Activated B cell treated with CpG ODN at 0.5 μM for 24 hours (primary cell): ENCODE results near the gene KIF13A. TPM values are rescaled to one million over a fixed set of nuclear protein-coding genes. Genes with fewer than 3 reads are reported as not detected.

Experiments used
- ATAC-seq: fragments of 200-7000 bp; cut with Tn5 transposase; one replicate; pipeline ENCODE4 v1.10.0; 2021; ENCODE audit warnings: low read depth, mild to moderate bottlenecking, moderate library complexity
- CTCF ChIA-PET: fragments of 350-600 bp; sonication (Branson Sonifier 250); formaldehyde crosslinking; loops from one replicate; lab custom pipeline; 2021; ENCODE audit warnings: antibody characterized with exemption; lab: Charles Lee
- POLR2A ChIA-PET: fragments of 350-600 bp; sonication (Branson Sonifier 250); formaldehyde crosslinking; loops from one replicate; lab custom pipeline; 2021; ENCODE audit warnings: antibody characterized with exemption; lab: Charles Lee
- DNase-seq: peaks from one replicate; pipeline ENCODE4 v3.0.0; 2022
- H3K27ac Mint-ChIP-seq: one replicate; pipeline ENCODE4 v1.8.0; 2020; ENCODE audit warnings: mixed read lengths
- H3K27me3 Mint-ChIP-seq: one replicate; pipeline ENCODE4 v1.8.0; 2021; ENCODE audit warnings: mixed read lengths
- H3K36me3 Mint-ChIP-seq: one replicate; pipeline ENCODE4 v1.8.0; 2021; ENCODE audit warnings: low read depth, mixed read lengths
- H3K4me1 Mint-ChIP-seq: one replicate; pipeline ENCODE4 v1.8.0; 2021; ENCODE audit warnings: mixed read lengths
- H3K4me3 Mint-ChIP-seq: one replicate; pipeline ENCODE4 v1.8.0; 2020; ENCODE audit warnings: mild to moderate bottlenecking, mixed read lengths
- H3K9me3 Mint-ChIP-seq: one replicate; pipeline ENCODE4 v1.8.0; 2020; ENCODE audit warnings: mixed read lengths
- CTCF ChIP-seq: fragments of 200-600 bp; IDR thresholded peaks from one replicate; pipeline ENCODE4 v1.8.0; 2022; ENCODE audit warnings: antibody characterized with exemption, mild to moderate bottlenecking
- intact Hi-C: fragments of 100-400 bp; cut with micrococcal nuclease; formaldehyde crosslinking; loops from one replicate; pipeline ENCODE4 v1.15.1; 2024
- total RNA-seq: library from RNA; stranded (reverse); gene quantifications from 2 replicates; pipeline ENCODE4 v1.2.3, GENCODE V29; 2022

The KIF13A gene
- total RNA-seq, 1 donor from 2014 or later, result 14.1 TPM

- H3K4me1 Mint-ChIP-seq, result no peaks in the 10 kb centered on the region
- no peak overlapping the region for H3K27ac Mint-ChIP-seq
These were observed 46.1 kb downstream of the KIF13A start for GRCh38 chr6:17941318-17941717.

GRCh38 chr6:17940151-17940792, 47.2 kb downstream of the KIF13A start:
- intact Hi-C loops, result no loop called here
- no peaks in the 10 kb centered on the region for H3K27me3 Mint-ChIP-seq
- CTCF ChIA-PET, result interaction anchor here (0.7 kb wide), 1 partner anchor 30 kb away, joined by 3 read pairs; no protein-coding TSS in a partner anchor
- POLR2A ChIA-PET, result no interaction called here
- ATAC-seq (no peak), DNase-seq (no peak)
- no peak overlapping the region for H3K27ac Mint-ChIP-seq
- no peak overlapping the region for H3K4me3 Mint-ChIP-seq
- H3K4me1 Mint-ChIP-seq, result peaks cover 2% of the 10 kb centered on the region
- H3K36me3 Mint-ChIP-seq, result no peaks in the 10 kb centered on the region
- TF ChIP-seq CTCF, result no peak
- no peaks in the 10 kb centered on the region for H3K9me3 Mint-ChIP-seq

More at GRCh38 chr6:17941318-17941717, 46.1 kb downstream of the KIF13A start:
- Mint-ChIP-seq H3K27me3 (no peaks in the 10 kb centered on the region), H3K9me3 (no peaks in the 10 kb centered on the region), H3K4me3 (no peak overlapping the region), H3K36me3 (no peaks in the 10 kb centered on the region)
- intact Hi-C loops, result no loop called here
- no peak for TF ChIP-seq CTCF
- CTCF ChIA-PET, result no interaction called here
- ATAC-seq (no peak), DNase-seq (no peak)
- POLR2A ChIA-PET, result no interaction called here

GRCh38 chr6:17938901-17939300, 48.5 kb downstream of the KIF13A start:
- Mint-ChIP-seq H3K9me3 (no peaks in the 10 kb centered on the region), H3K27ac (no peak overlapping the region), H3K4me1 (peaks cover 2% of the 10 kb centered on the region), H3K36me3 (no peaks in the 10 kb centered on the region), H3K27me3 (no peaks in the 10 kb centered on the region), H3K4me3 (no peak overlapping the region)
- ChIA-PET POLR2A (no interaction called here), CTCF (no interaction called here)
- DNase-seq (no peak), ATAC-seq (no peak)
- no peak for TF ChIP-seq CTCF
- intact Hi-C loops, result no loop called here

- peaks cover 2% of the 10 kb centered on the region for H3K4me1 Mint-ChIP-seq
- H3K9me3 Mint-ChIP-seq, result no peaks in the 10 kb centered on the region
- no peaks in the 10 kb centered on the region for H3K27me3 Mint-ChIP-seq
- ChIA-PET POLR2A (no interaction called here), CTCF (no interaction called here)
- DNase-seq, result no peak
- H3K36me3 Mint-ChIP-seq, result no peaks in the 10 kb centered on the region
- TF ChIP-seq CTCF, result no peak
- H3K4me3 Mint-ChIP-seq, result no peak overlapping the region
- no peak overlapping the region for H3K27ac Mint-ChIP-seq
- intact Hi-C loops, result no loop called here
- no peak for ATAC-seq
These were observed 52.0 kb downstream of the KIF13A start for GRCh38 chr6:17935188-17936149.

GRCh38 chr6:17933716-17934115, 53.7 kb downstream of the KIF13A start:
- Mint-ChIP-seq H3K4me1 (peaks cover 4% of the 10 kb centered on the region), H3K27ac (no peak overlapping the region), H3K27me3 (no peaks in the 10 kb centered on the region), H3K4me3 (no peak overlapping the region), H3K9me3 (no peaks in the 10 kb centered on the region), H3K36me3 (no peaks in the 10 kb centered on the region)
- DNase-seq (no peak), ATAC-seq (no peak)
- CTCF ChIA-PET, result no interaction called here
- POLR2A ChIA-PET, result no interaction called here
- intact Hi-C loops, result no loop called here
- no peak for TF ChIP-seq CTCF
